Measurements from ENCODE around the gene CILP2. TPM values are rescaled to one million over a fixed set of nuclear protein-coding genes. Genes with fewer than 3 reads are reported as not detected.

The CILP2 gene
- total and polyA plus RNA-seq, 8 donors, result under 0.01 to 1.4 (median 0.39) TPM; not detected in 4

GRCh38 chr19:19553670-19554069, 15.6 kb downstream of the CILP2 start:
- peaks cover 0 to 7% (median 0%) of the 10 kb centered on the region in 4 donors for H3K4me1 ChIP-seq
- no peaks in the 10 kb centered on the region for H3K36me3 ChIP-seq
- intact Hi-C loops (cut with DNase I; ENCODE audit: low total_unique reads), result no loop called here
- no peak overlapping the region for H3K27ac ChIP-seq
- no peak overlapping the region for H3K4me3 ChIP-seq
- H3K27me3 ChIP-seq, result peaks cover 0 to 27% (median 4%) of the 10 kb centered on the region in 3 donors
- DNase-seq, result peak in 1 of 2 donors; percentile 1
- TF ChIP-seq, protein P1, sequence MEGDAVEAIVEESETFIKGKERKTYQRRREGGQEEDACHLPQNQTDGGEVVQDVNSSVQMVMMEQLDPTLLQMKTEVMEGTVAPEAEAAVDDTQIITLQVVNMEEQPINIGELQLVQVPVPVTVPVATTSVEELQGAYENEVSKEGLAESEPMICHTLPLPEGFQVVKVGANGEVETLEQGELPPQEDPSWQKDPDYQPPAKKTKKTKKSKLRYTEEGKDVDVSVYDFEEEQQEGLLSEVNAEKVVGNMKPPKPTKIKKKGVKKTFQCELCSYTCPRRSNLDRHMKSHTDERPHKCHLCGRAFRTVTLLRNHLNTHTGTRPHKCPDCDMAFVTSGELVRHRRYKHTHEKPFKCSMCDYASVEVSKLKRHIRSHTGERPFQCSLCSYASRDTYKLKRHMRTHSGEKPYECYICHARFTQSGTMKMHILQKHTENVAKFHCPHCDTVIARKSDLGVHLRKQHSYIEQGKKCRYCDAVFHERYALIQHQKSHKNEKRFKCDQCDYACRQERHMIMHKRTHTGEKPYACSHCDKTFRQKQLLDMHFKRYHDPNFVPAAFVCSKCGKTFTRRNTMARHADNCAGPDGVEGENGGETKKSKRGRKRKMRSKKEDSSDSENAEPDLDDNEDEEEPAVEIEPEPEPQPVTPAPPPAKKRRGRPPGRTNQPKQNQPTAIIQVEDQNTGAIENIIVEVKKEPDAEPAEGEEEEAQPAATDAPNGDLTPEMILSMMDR (IDR thresholded peaks at IDR 0.05), result no peak
- TF ChIP-seq EP300 (IDR thresholded peaks at IDR 0.05) (no peak), POLR2A (IDR thresholded peaks at IDR 0.05) (no peak), POLR2AphosphoS5 (IDR thresholded peaks at IDR 0.05) (no peak)
- H3K9me3 ChIP-seq, result no peaks in the 10 kb centered on the region
- WGBS, 5 donors, result 85 to 92% (median 87%) methylated on average over 3 to 10 of the region's 10 CpGs

DNA sequence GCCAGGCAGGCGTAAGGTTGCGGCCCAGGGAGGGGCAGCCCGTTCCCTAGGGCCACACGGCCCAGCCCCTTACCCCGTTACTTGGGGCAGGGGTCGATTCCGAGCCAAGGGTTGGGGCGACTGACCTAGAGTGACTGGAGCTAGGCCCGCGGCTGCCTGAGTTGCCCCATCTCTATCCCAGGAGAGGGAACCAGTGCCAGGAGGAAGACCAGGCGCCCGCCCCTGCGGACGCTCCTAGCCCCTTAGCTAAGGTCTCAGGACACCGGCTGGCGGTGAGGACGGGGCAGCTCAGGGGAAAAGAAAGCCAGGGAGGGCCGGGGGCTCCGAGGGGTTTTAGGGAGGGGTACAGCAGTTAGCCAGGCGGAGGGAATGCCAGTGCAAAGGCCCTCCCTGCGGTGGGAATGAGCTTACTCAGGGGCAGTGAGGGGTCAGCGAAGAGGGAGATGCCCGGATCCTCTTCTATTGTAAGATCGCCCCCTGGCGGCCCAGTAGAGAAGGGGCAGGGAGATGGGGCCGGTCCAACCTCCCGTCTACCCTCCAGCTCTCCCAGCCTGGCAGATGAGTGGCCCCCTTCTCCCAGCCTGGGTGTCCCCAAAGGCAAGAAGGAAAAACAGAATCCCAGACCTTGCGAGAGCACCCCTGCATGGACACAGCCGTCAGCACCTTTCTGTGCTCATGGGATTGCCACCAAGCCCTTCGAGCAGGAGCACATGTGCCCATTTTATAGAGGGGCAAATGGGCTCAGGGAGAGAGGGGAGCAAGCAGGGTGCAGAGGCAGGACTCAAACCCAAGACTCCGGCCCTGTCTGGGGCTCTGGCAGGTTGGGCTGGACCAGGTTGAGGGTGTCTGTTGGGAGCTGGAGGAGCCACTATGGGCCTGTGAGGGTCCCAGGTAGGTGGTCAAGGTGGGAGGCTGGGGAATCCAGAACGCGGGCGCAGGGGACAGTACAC, 16.3 kb downstream of the CILP2 start:
- Histone ChIP-seq H3K9me3 (no peaks in the 10 kb centered on the region), H3K27me3 (peaks cover 0 to 20% (median 4%) of the 10 kb centered on the region in 3 donors), H3K4me1 (peaks cover 0 to 7% (median 0%) of the 10 kb centered on the region in 4 donors), H3K4me3 (no peak overlapping the region), H3K36me3 (no peaks in the 10 kb centered on the region), H3K27ac (no peak overlapping the region)
- TF ChIP-seq EP300 (IDR thresholded peaks at IDR 0.05), result no peak
- no peak for TF ChIP-seq POLR2A (IDR thresholded peaks at IDR 0.05)
- TF ChIP-seq POLR2AphosphoS5 (IDR thresholded peaks at IDR 0.05), result no peak
- TF ChIP-seq, protein P1 (IDR thresholded peaks at IDR 0.05), result peak in 4 of 7 experiments; percentile 36 to 76 (median 58)
- 66 to 70% (median 67%) methylated on average over 27 to 34 of the region's 34 CpGs for WGBS, 5 donors
- peak; percentile 51 to 65 for DNase-seq
- intact Hi-C loops (cut with DNase I; ENCODE audit: low total_unique reads), result no loop called here

- intact Hi-C loops (cut with DNase I; ENCODE audit: low total_unique reads), result no loop called here
- 68 to 80% (median 78%) methylated on average over 13 to 15 of the region's 15 CpGs for WGBS, 5 donors
- peaks cover 0 to 7% (median 0%) of the 10 kb centered on the region in 4 donors for H3K4me1 ChIP-seq
- no peak overlapping the region for H3K4me3 ChIP-seq
- TF ChIP-seq POLR2A (IDR thresholded peaks at IDR 0.05), result no peak
- no peak for TF ChIP-seq POLR2AphosphoS5 (IDR thresholded peaks at IDR 0.05)
- TF ChIP-seq, protein P1 (IDR thresholded peaks at IDR 0.05), result no peak
- no peak for TF ChIP-seq EP300 (IDR thresholded peaks at IDR 0.05)
- no peak overlapping the region for H3K27ac ChIP-seq
- H3K9me3 ChIP-seq, result no peaks in the 10 kb centered on the region
- H3K27me3 ChIP-seq, result peaks cover 0 to 7% (median 0%) of the 10 kb centered on the region in 3 donors
- no peaks in the 10 kb centered on the region for H3K36me3 ChIP-seq
- DNase-seq, result peak in 1 of 2 donors; percentile 0
Observed at GRCh38 chr19:19558055-19558454, 20.0 kb downstream of the CILP2 start.

DNA sequence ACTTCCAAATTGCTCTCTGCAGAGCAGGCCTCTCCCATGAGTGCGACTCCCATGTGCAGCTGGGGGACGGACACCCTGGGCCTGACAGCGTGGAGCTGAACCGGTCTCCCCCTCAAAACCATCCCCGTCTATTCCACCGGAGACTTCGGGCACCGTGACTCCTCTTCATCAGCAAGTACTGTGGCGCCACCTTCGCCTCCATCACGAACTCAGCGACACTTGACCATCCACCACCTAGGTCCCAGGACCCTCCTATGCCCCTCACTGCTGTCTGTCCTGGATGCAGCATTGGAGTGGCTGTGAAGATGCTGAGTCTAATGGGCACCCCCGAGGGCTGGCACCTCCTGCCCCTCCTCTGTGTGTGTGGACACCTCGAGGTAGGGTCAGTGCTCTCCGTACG, 20.6 kb downstream of the CILP2 start:
- H3K27me3 ChIP-seq, result peaks cover 0 to 7% (median 0%) of the 10 kb centered on the region in 3 donors
- DNase-seq, result peak in 1 of 2 donors; percentile 0
- H3K27ac ChIP-seq, result no peak overlapping the region
- TF ChIP-seq POLR2A (IDR thresholded peaks at IDR 0.05) (no peak), EP300 (IDR thresholded peaks at IDR 0.05) (no peak), POLR2AphosphoS5 (IDR thresholded peaks at IDR 0.05) (no peak)
- TF ChIP-seq, protein P1 (IDR thresholded peaks at IDR 0.05), result no peak
- no peak overlapping the region for H3K4me3 ChIP-seq
- peaks cover 0 to 7% (median 0%) of the 10 kb centered on the region in 4 donors for H3K4me1 ChIP-seq
- 90 to 94% (median 94%) methylated on average over 13 to 16 of the region's 16 CpGs for WGBS, 5 donors
- no peaks in the 10 kb centered on the region for H3K36me3 ChIP-seq
- intact Hi-C loops (cut with DNase I; ENCODE audit: low total_unique reads), result no loop called here
- no peaks in the 10 kb centered on the region for H3K9me3 ChIP-seq

All from stomach (tissue), 9 donors.